GM21737 (cell line): ENCODE measurements around the gene SOHLH2.

Source experiments
- ATAC-seq: cut with Tn5 transposase; IDR thresholded peaks from one replicate; pipeline ENCODE4 v1.9.1; 2021; ENCODE audit warnings: mild to moderate bottlenecking, moderate library complexity; ENCODE audit not compliant: unreplicated experiment

SOHLH2 gene

DNA sequence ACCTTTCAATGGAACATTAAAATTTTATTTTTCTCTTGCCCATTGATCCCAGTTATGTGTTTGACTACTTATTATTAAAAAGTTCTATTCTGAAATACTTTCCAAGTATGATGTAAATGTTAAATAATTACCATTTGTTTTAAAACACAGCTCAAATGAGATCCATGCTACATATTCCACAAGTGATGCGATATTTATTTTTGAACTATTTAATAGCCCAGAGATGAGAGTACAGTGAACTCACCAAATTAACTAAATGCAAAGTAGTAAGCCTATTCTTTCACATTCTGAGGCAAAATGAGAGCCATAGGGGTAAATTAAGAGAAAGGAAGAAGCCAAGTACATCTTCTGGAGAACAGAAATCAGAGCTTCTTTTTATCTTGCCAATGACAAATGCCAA is 82.0 kb downstream of the SOHLH2 start:
- no peak for ATAC-seq

- no peak for ATAC-seq
Observed at GRCh38 chr13:36131931-36132297, 82.4 kb downstream of the SOHLH2 start.

DNA sequence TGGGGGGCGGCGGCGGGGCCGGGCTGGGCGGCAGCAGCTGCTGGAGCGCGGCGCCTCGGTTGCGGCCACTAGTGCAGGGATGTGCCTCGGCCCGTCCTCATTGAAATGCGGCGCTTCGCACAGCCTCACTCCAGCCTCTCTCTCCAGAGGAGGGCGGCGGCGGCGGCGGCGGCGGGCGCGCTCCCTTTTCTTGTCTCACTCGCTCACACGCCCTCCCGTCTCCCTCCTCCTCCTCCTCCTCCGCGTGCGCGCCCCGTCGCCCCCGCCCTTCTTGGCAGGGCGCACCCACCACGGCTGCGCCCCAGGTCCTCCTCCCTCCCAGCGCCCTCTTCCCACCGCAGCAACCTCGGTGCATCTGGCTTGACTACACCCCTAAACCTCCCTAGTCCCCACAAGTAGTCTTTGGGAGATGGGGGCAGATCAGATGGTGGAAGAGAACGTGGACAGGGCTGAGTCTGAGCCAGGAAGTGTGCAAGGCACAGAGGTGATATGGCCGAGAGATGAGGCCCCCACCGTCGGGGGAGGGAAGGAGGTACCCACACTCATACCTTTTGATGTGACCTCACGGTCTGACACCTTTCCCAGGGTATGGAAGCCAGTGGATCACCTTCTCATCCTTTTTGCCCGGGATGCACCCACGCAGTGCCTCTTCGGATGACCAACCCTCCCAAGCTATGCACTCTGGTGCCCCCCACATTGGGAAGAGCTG is 83.0 kb downstream of the SOHLH2 start, which contains the start of gene DCLK1:
TSS of gene DCLK1 (minus strand) at position 161 of the 709 bp plus-strand sequence.
- ATAC-seq: no peak

GRCh38 chr13:36130552-36131221 is 83.7 kb downstream of the SOHLH2 start:
- ATAC-seq: no peak

DNA sequence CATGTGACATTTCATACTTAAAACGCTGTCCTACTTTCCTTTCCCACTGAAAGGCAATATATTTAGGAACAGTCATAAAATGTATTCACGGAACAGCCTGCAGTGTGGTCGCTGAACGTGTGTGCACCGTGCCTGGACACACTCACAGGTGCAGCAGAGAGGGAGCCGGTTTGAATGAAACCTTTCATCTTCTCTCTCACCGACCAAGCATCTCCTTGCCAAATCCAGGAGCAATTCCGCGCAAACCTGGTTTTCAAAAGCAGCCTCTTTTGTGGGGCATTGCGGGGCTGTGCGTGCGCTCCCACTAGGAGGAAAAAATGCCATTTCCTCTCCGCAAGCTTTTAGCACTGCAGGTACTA is 84.2 kb downstream of the SOHLH2 start:
- no peak for ATAC-seq

GRCh38 chr13:36129539-36129938 is 84.8 kb downstream of the SOHLH2 start:
- ATAC-seq: no peak

DNA sequence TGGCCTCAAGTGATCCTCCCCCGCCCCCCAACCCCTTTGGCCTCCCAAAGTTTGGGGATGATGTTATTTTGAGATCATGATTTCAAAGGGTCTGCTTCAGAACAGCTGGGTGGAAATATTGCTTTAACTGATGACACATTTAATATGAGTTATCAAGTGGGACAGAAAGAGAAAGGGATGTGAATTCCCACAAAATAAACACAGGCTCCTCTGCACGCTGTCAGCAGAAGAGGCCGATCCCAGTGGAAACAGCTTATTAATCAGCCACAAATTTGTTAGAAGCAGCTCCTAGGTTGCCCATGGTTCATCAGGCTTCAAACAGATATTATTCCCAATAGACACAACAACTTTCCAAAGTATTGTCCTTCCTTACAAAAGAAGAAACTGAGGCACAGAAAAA is 87.9 kb downstream of the SOHLH2 start:
- no peak for ATAC-seq

- no peak for ATAC-seq
Observed at GRCh38 chr13:36125841-36126240, 88.5 kb downstream of the SOHLH2 start.

DNA sequence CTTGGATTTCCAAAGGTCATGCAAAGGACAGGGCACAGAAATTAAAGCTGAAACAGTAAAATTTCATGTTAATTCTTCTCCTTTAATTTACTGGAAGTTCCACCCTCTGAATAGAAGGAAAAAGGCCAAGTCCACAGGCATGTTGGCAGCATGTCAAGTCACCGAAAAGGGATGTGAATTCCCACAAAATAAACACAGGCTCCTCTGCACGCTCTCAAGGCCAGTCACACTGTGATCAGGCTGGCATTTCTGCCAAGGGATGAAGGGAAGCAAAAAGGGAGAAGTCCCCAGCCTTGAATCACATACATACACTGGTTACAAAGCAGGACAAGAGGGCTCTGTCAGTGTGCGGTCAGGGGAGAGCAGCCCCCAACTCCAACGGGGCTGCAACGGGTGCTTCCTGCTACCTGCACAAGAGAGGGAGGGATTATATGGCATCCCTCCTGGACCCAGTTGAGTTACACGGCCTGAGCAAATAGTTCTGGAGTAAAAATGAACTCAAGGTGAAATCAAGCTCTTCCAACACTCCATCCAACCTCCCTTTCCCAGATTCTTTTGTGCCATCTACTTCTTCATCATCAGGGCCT is 90.0 kb downstream of the SOHLH2 start:
- ATAC-seq: no peak
